Spleen (tissue), 7 donors: Measurements from ENCODE around the gene SCRG1.

Experiments used
- CTCF ChIP-seq, 11 experiments: fragments of 200-600 bp in 7 of 11; fragments of 450-650 bp in 4 of 11; sonication (generic) in 4 of 11; IDR thresholded peaks in 8 of 11; conservative IDR thresholded peaks in 3 of 11; 1 replicate in 7 of 11; 2 replicates in 4 of 11; pipeline versions ENCODE4 v1.4.0 to v1.8.0; 2016 to 2021; ENCODE audit warnings: antibody characterized with exemption in 11 of 11, inconsistent platforms in 4 of 11, mild to moderate bottlenecking in 1 of 11
- POLR2A ChIP-seq, 3 donors: fragments of 450-650 bp; IDR thresholded peaks; one replicate each; pipeline ENCODE4 v1.5.1; 2017; ENCODE audit warnings: antibody characterized with exemption in 3 of 3, mild to moderate bottlenecking in 1 of 3
- donor health status: DM: no; HTN: no; CAD: no; lungs with moderate emphysema.
- donor health status: DM: no; HTN: no; CAD: no.
- donor health status: DM: no; HTN: no; CAD: no.

DNA sequence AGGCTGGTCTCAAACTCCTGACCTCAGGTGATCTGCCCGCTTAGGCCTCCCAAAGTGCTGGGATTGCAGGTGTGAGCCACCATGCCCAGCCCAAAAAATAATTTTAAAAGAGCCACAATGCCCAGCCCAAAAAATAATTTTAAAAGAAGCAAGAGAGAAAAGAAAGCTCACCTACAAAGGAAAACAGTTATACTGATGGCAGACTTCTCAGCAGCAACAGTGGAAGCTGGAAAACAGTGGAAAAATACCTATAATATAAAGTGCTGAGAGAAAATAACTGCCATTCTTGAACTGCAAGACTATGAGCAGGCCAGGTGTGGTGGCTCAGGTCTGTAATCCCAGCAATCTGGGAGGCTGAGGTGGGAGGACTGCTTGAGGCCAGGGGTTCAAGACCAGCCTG lies 51.4 kb downstream of the SCRG1 start:
- TF ChIP-seq CTCF (IDR thresholded peaks at IDR 0.05 in 8 of 11, conservative IDR thresholded peaks at IDR 0.05 in 3 of 11) (no peak), POLR2A (IDR thresholded peaks at IDR 0.05) (no peak)
